ENCODE results near the gene GNAZ.

GNAZ gene

DNA sequence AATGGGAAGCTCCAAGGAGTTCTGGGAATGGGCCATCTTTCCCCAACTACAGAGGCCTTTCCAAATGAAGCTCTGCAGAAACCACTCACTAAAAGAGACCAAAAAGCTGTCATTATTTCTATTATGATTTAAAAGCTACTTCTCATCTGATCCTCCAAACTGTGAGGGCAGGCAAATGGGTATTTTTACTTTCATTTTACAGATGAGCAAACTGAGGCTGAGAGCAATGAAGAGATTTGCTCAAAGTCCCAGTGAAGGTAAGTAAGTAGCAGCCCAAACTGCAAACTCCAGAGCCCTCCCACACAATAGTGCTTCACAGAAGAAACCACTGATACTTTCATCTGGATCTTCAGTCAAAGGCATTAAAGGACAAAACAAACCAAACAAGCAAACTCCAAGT is 70.1 kb downstream of the GNAZ start:
- H3K4me3 ChIP-seq (ENCODE audit: low read depth, low read length) = no peak overlapping the region
- no peak for DNase-seq (ENCODE audit: low read depth)

DNA sequence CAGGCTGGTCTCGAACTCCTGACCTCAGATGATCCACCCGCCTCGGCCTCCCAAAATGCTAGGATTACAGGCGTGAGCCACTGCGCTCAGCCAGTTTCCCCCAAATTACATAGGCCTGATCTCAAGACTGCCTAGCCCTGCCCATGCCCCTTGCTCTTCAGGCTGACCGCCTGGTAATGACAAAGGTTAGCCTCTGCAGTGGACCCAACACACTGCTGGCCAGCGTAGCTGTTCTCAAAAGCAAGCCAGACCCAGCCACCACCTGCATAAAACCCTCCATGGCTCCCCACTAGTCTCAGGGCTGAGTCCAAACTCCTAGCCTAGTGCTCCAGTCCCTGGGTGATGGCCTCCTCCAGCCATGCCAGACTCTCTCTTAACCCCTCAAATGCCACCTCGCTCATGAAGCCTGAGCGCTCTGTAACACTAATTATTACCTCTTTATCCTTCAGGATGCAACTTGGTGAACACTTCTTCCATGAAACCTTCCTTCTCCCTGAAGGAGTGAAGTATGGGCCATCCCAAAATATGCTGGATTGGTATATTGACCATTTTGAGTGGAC is 72.3 kb downstream of the GNAZ start:
- TF ChIP-seq POLR2A (IDR thresholded peaks at IDR 0.05; ENCODE audit: extremely low read depth, insufficient read length) (no peak), MYC (IDR thresholded peaks at IDR 0.05; ENCODE audit: low read depth, low read length) (no peak)
- TF ChIP-seq, protein P1, sequence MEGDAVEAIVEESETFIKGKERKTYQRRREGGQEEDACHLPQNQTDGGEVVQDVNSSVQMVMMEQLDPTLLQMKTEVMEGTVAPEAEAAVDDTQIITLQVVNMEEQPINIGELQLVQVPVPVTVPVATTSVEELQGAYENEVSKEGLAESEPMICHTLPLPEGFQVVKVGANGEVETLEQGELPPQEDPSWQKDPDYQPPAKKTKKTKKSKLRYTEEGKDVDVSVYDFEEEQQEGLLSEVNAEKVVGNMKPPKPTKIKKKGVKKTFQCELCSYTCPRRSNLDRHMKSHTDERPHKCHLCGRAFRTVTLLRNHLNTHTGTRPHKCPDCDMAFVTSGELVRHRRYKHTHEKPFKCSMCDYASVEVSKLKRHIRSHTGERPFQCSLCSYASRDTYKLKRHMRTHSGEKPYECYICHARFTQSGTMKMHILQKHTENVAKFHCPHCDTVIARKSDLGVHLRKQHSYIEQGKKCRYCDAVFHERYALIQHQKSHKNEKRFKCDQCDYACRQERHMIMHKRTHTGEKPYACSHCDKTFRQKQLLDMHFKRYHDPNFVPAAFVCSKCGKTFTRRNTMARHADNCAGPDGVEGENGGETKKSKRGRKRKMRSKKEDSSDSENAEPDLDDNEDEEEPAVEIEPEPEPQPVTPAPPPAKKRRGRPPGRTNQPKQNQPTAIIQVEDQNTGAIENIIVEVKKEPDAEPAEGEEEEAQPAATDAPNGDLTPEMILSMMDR (IDR thresholded peaks at IDR 0.05; ENCODE audit: low read depth, low read length) = no peak
- TF ChIP-seq, protein P2, sequence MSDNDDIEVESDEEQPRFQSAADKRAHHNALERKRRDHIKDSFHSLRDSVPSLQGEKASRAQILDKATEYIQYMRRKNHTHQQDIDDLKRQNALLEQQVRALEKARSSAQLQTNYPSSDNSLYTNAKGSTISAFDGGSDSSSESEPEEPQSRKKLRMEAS (IDR thresholded peaks at IDR 0.05; ENCODE audit: low read depth, low read length) = no peak
- DNase-seq (ENCODE audit: low read depth) = no peak
- no peak overlapping the region for H3K4me3 ChIP-seq (ENCODE audit: low read depth, low read length)

More for the DNA sequence above, 70.1 kb downstream of the GNAZ start:
- no peak for TF ChIP-seq MYC (IDR thresholded peaks at IDR 0.05; ENCODE audit: low read depth, low read length)
- no peak for TF ChIP-seq POLR2A (IDR thresholded peaks at IDR 0.05; ENCODE audit: extremely low read depth, insufficient read length)
- TF ChIP-seq, protein P1 (IDR thresholded peaks at IDR 0.05; ENCODE audit: low read depth, low read length) = no peak
- TF ChIP-seq, protein P2 (IDR thresholded peaks at IDR 0.05; ENCODE audit: low read depth, low read length) = no peak

DNA sequence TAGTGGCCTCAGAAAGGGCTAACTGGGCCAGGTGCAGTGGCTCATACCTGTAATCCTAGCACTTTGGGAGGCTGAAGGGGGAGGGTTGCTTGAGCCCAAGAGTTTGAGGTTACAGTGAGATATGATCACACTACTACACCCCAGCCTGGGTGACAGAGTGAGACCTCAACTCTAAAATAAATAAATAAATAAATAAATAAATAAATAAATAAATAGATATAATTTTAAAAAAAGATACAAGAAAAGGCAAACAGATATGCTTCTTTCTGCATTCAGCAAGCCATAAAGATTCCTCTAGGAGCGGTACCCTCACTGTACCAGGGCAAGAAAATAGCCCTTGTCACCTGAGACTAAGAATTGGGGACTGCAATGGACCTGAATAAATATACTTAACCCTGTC is 72.8 kb downstream of the GNAZ start:
- DNase-seq (ENCODE audit: low read depth) = no peak
- TF ChIP-seq, protein P1 (IDR thresholded peaks at IDR 0.05; ENCODE audit: low read depth, low read length) = no peak
- TF ChIP-seq, protein P2 (IDR thresholded peaks at IDR 0.05; ENCODE audit: low read depth, low read length) = no peak
- TF ChIP-seq POLR2A (IDR thresholded peaks at IDR 0.05; ENCODE audit: extremely low read depth, insufficient read length) = no peak
- TF ChIP-seq MYC (IDR thresholded peaks at IDR 0.05; ENCODE audit: low read depth, low read length) = no peak
- no peak overlapping the region for H3K4me3 ChIP-seq (ENCODE audit: low read depth, low read length)

DNA sequence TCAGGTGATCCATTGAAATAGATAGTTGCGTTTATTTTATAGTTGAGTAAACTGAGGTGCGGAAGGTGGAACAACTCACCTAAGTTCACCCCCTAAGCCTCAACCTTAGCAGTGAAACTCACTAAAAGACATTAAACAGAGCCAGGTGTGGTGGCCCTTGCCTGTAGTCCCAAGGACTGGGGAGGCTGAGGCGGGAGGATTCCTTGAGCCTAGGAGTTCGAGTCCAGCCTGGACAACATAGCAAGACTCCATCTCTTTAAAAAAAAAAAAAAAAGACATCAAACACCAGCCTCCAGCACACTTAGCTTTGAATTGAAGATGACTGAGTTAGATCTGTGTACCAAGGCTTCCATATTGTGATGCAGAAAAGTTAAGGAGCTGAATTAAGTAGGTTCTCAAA is 74.1 kb downstream of the GNAZ start:
- no peak overlapping the region for H3K4me3 ChIP-seq (ENCODE audit: low read depth, low read length)
- no peak for DNase-seq (ENCODE audit: low read depth)
- TF ChIP-seq, protein P1 (IDR thresholded peaks at IDR 0.05; ENCODE audit: low read depth, low read length) = no peak
- TF ChIP-seq, protein P2 (IDR thresholded peaks at IDR 0.05; ENCODE audit: low read depth, low read length) = no peak
- no peak for TF ChIP-seq MYC (IDR thresholded peaks at IDR 0.05; ENCODE audit: low read depth, low read length)
- TF ChIP-seq POLR2A (IDR thresholded peaks at IDR 0.05; ENCODE audit: extremely low read depth, insufficient read length) = no peak

DNA sequence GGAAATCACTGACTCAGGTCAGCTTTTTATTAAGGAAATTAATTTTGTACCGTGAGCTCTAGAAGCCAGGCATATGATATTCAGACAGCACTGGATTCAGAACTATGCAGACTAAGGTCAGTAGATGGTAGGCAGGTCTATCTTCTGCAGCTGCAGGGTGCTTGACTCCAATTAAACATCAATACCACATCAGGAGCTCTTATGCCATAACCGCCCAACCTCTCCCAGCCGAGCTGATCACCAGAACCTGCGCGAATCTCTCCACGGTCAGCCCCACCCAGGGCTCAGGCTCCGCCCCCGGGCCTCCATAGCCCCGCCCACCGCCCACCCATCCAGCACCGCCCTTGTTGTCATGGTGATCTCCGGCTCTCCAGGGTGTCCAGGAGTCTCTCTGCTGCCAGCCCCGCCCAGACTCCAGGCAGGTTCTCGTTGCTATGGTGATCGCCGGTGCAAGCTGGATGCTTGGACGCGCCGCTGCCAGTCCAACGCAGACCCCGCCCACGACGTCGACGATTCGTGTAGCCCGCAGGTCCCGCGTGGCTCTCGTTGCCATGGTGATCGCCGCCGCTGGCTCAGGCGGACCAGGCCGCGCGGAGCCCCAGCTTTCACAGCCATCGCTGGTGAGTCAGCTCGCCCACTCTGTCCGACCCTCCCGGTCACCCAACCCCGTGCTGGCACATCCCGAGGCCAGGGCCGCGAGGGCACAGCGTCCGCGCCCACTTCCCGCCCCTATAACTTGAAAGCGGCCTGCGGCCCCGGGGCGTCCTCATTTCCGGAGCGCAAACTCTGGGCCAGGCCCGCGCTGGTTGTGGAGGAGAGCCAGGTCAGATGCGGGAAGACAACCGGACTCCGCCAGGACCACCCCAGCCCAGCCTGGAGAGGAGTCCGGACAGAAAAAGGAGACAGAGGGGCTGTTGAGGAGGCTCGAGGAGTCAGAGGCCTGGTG is 74.9 kb downstream of the GNAZ start, which contains the start of gene RAB36:
Gene RAB36 (plus strand): TSS at position 546 of the 946 bp plus-strand sequence. CDS start 1,140 bp downstream, outside the sequence.
- no peak within 1 kb of the TSS for H3K4me3 ChIP-seq (ENCODE audit: low read depth, low read length)
- TF ChIP-seq, protein P2 (IDR thresholded peaks at IDR 0.05; ENCODE audit: low read depth, low read length) = no peak
- TF ChIP-seq MYC (IDR thresholded peaks at IDR 0.05; ENCODE audit: low read depth, low read length) = no peak
- TF ChIP-seq POLR2A (IDR thresholded peaks at IDR 0.05; ENCODE audit: extremely low read depth, insufficient read length) = no peak
- TF ChIP-seq, protein P1 (IDR thresholded peaks at IDR 0.05; ENCODE audit: low read depth, low read length) = no peak

More for the DNA sequence above, 74.9 kb downstream of the GNAZ start, which contains the start of gene RAB36:
- peak; percentile 23 for DNase-seq (ENCODE audit: low read depth)

All from NB4 (cell line).